T1000 (cell line): Measurements from ENCODE around the gene CCDC54.

Experiments
- DNase-seq: peaks from one replicate; lab custom pipeline; 2025; ENCODE audit warnings: mixed read lengths; lab: John Stamatoyannopoulos, UW

Gene CCDC54

GRCh38 chr3:107392549-107393165, 15.4 kb downstream of the CCDC54 start:
- no peak for DNase-seq

DNA sequence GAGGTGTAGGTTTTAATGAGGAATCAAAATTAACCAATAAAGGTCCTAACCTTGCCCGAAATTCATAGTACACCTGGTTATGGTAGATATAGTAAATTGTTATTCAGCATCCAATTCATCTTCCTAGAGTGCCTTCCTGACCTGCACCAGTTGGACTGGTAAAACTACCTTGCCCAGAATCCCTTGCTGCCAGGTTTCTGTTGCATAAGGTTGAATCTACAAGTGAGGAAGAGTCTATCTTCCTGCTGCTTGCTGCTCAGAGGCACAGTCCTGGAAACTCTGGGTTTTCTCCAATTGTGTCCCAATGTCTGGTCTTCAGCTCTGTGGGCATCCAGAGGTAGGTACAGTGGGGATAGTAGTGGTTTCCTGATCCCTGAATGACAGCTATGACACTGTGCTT, 17.3 kb downstream of the CCDC54 start:
- DNase-seq, result no peak

DNA sequence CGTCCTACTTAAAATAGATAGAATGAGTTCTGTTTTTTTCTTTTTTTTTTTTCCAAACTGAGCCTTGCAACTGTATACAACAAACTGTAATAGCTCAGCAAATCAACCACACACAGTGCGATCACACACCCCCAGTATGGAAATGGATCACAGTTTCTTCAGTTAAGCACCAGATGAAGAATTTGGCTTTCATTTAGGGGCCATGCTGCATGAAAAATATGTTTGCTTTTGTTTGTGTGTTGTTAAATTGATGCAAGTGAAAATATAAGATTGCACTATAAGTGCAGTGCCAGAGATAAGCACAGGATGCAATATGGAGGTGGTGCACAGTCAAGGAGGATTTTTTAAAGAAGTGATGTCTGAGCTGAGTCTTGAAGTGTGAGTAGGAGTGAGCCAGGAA, 17.8 kb downstream of the CCDC54 start:
- no peak for DNase-seq

GRCh38 chr3:107401301-107401700, 24.1 kb downstream of the CCDC54 start:
- no peak for DNase-seq

- DNase-seq, result no peak
These were observed 25.0 kb downstream of the CCDC54 start for GRCh38 chr3:107402214-107402613.

- no peak for DNase-seq
These were observed 27.7 kb downstream of the CCDC54 start for GRCh38 chr3:107404727-107405469.

- DNase-seq, result no peak
These were observed 30.1 kb downstream of the CCDC54 start for GRCh38 chr3:107407355-107407754.

DNA sequence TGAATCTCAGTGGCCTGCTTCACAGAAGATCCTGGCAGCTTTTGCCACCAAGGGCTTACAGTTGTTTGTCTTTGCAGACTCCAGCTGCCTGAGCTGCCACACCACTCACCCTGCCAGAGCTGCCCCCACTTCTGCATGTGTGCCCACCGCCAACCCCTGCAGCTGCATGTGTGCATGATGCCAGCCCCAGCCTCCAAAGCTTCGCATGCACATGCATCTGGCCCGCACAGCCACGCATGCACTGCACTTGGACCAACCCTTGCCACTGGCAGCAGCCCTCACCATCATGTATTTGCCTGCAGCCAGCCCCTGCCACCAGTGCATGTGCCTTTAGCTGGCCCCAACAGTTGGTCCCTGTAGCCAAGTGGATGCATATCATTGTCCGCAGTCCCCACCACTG, 31.3 kb downstream of the CCDC54 start:
- DNase-seq, result no peak

DNA sequence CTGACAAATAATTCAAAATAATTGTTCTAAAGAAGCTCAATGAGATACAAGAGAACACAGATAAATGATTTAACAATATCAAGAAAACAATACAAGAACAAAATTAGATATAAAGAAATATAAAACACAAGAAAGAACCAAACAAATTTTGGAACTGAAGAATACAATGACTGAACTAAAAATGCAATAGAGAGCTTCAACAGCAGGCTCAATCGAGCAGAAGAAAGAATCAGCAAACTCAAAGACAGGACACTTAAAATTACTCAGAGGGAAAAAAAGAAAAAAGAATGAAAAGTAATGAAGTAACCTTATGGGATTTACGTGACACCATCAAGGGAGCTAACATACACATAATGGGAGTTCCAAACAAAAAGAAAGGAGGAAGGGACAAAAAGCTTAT, 32.1 kb downstream of the CCDC54 start:
- no peak for DNase-seq

DNA sequence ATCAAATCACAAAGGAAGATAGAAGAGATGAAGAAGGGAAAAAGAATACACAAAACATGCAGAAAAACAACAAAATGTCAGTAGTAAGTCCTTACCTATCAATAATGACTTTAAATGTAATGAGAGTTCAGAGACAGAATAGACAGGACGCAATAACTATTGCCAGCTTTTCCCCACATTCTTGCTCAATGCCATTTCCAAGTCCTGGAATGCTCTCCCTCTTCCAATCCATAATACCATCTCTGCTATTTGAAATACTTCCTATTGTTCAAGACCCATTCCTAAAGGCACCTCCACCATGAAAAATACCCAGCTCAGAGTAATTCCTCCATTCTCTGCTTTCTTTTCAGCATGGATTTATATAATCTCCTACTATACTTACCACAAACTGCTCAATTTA, 33.4 kb downstream of the CCDC54 start:
- DNase-seq, result no peak

- DNase-seq, result no peak
These were observed 33.8 kb downstream of the CCDC54 start for GRCh38 chr3:107411056-107411455.

- DNase-seq, result no peak
These were observed 34.5 kb downstream of the CCDC54 start for GRCh38 chr3:107411779-107412178.

GRCh38 chr3:107412376-107412775, 35.1 kb downstream of the CCDC54 start:
- no peak for DNase-seq

DNA sequence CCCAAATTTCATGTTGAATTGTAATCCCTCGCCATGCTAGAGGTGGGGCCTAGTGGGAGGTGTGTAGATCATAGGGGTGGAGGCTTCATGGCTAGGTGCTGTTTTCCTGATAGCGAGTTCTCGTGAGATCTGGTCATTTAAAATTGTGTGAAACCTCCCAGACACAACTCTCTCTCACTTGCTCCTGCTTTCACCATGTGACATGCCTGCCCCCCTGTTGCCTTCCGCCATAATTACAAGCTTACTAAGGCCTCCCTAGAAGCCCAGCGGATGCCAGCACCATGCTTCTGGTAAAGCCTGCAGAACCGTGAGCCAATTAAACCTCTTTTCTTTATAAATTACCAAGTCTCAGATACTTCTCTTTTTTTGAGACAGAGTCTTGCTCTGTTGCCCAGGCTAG, 36.0 kb downstream of the CCDC54 start:
- no peak for DNase-seq

- DNase-seq, result no peak
These were observed 37.2 kb downstream of the CCDC54 start for GRCh38 chr3:107414325-107414964.

GRCh38 chr3:107416138-107416537, 38.9 kb downstream of the CCDC54 start:
- no peak for DNase-seq

DNA sequence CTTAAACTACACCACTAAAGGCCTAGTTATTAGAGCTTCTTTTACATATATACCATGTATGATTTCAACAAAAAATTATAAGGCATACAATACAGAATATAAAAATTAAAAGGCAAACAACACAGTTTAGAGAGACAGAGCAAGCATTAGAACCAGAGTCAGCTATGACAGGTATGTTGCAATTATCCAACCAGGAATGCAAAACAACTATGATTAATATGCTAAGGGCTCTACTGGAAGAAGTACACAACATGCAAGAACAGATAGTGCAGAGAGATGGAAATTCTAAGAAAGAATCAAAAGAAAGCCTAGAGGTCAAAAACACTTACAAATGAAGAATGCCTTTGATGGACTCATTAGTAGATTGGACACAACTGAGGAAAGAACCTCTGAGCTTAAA, 39.6 kb downstream of the CCDC54 start:
- DNase-seq, result no peak

DNA sequence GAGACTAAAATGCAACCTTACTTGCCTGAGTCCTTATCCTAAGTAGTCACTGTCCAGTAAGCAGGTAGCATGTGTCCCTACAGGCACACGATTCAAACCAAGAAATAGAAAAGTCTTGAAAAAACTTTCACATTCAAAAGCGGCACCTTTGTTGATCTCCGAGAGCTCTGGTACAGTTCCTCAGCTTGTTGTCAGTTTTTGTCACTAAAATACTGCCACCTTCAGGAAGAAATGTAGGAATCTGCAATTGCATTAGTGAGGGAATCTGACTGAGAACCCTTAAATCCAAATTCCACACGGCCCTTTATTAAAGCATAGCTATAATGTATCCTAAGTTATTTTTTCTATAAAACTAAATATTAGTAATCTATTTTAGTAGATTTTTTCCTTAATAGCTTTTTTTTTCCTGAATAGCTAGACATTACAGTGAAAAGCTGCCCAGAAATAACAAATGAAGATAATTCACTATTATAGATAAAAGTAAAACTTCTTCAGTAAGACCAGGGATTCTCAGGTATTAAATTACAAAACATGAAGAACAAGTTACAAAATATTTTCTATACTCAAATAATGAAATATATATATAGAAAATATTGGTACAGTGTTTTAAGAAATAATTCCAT, 44.0 kb downstream of the CCDC54 start:
- DNase-seq, result no peak

GRCh38 chr3:107421881-107422280, 44.6 kb downstream of the CCDC54 start:
- DNase-seq, result no peak

- no peak for DNase-seq
These were observed 47.8 kb downstream of the CCDC54 start for GRCh38 chr3:107425033-107425432.

DNA sequence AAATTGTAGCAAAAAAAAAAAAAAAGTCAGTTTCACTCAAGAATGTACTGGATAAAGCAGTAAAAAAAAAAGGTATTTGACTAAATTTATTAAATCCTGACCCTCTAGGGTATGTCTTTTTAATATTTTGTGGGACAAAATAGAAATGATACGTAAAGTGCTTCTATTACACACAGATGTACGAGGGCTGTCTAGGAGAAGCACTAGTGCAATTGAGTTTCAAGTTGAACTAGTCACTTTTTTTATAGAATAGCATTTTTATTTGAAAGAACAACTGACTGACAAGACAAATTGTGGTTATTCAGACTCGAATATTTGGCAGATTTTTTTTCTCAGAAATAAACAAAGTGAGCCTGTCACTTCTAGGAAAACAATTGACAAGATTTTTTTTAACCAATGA, 49.0 kb downstream of the CCDC54 start:
- DNase-seq, result no peak
